Motor neuron (in vitro differentiated cells): ENCODE results near the gene MROH9. TPM values are rescaled to one million over a fixed set of nuclear protein-coding genes. Genes with fewer than 3 reads are reported as not detected.
"Not testable (repeated sequence)": the region's sequence is repeated elsewhere in the genome, so short reads cannot be mapped to it uniquely, and the experiment has no call there.

Experiments
- ATAC-seq, 8 experiments: fragments of 200-7000 bp; cut with Tn5 transposase; replicated peaks in 6 of 8; 2 replicates each; pipeline ENCODE4 v1.8.0; 2021; ENCODE audit warnings: mild to moderate bottlenecking in 8 of 8, moderate library complexity in 8 of 8
- H3K27ac ChIP-seq, 2 donors: fragments of 250-450 bp; sonication (Bioruptor Pico); 2 replicates each; pipeline ENCODE4 v1.9.0; 2021; ENCODE audit warnings: antibody characterized with exemption in 2 of 2, mild to moderate bottlenecking in 2 of 2, moderate library complexity in 1 of 2
- H3K4me1 ChIP-seq, 2 donors: fragments of 250-450 bp; sonication (Bioruptor Pico); replicated peaks in 1 of 2; 2 replicates each; pipeline ENCODE4 v1.6.1; 2021; ENCODE audit warnings: antibody characterized with exemption in 2 of 2, mild to moderate bottlenecking in 2 of 2, moderate library complexity in 1 of 2
- H3K4me3 ChIP-seq, 5 donors: fragments of 250-450 bp; sonication (Bioruptor Pico); 2 replicates each; pipeline ENCODE4 v1.9.0; 2021; ENCODE audit warnings: antibody characterized with exemption in 5 of 5, mild to moderate bottlenecking in 5 of 5, moderate library complexity in 4 of 5
- WGBS, 10 experiments: fragments of 450-650 bp; shearing (Covaris generic); methylation state at CpG; one replicate each; pipeline ENCODE4 v1.0.0; 2022; 5-methylcytosine and 5-hydroxymethylcytosine counted together
- in situ Hi-C, 9 experiments: fragments of 400-800 bp; cut with MboI; loops; one replicate each; pipeline ENCODE4 v1.15.0; 2021; ENCODE audit warnings: low sequenced_read_pairs in 9 of 9, low pct_unique_long_range_greater_than_20kb in 2 of 9; ENCODE audit not compliant: unreplicated experiment in 9 of 9
- total RNA-seq, 8 experiments: library from RNA; unstranded; fragments of 300-600 nt; gene quantifications; 2 replicates each; pipeline versions ENCODE4 v1.2.3 to v1.2.4, GENCODE V29; 2022

The MROH9 gene, protein sequence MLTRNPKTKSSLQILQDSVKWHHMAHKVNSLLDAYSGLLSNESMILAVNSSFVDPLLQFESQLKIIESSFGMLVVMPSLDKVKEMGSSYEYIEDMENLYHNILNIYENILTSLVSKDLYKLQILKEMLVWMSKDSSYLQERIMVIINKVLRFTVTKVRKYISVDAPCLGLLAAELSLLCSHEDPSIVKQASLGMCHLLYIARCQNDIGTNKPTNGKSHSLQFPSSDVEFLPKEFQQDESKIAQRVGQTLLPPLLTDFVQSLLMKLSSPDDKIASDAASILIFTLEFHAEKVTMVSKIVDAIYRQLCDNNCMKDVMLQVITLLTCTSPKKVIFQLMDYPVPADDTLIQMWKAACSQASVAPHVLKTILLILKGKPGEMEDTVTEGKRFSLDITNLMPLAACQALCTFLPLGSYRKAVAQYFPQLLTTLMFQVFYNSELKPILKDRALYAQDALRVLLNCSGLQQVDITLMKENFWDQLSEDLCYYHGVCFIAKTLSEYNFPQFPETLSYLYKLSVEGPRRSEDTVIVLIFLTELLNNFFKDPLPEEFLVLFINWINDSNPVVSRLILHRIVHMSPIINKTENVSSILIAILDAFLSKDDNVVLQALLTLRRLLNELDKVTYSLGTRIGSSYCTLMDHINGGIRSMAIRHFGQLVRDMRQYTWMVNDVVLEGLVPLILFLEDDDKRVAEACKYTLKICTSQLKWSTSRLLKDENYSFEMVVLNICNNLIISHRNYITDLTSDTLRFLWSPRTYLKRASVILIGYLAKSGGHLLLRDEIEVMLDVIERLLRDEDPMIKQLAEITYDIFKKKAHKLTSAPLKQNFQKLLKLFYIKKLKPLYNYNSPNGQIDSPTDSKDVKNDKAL
- under 1 TPM in 3 of 8 experiments, not detected in 5; 0.19 to 0.54 (median 0.29) TPM for total RNA-seq

GRCh38 chr1:170935231-170935630, at the start of gene MROH9:
Gene MROH9 (plus strand): TSS chr1:170935534. CDS start chr1:170945557, 10,023 bp downstream.
- H3K27ac ChIP-seq: no peak within 1 kb of the TSS
- H3K4me1 ChIP-seq: no peaks in the 10 kb centered on the region
- 64 to 100% (median 84%) methylated on average over 1 to 2 of the region's 2 CpGs for WGBS, 10 experiments
- in situ Hi-C loops: no loop called here
- H3K4me3 ChIP-seq: no peak within 1 kb of the TSS
- no peak for ATAC-seq

DNA sequence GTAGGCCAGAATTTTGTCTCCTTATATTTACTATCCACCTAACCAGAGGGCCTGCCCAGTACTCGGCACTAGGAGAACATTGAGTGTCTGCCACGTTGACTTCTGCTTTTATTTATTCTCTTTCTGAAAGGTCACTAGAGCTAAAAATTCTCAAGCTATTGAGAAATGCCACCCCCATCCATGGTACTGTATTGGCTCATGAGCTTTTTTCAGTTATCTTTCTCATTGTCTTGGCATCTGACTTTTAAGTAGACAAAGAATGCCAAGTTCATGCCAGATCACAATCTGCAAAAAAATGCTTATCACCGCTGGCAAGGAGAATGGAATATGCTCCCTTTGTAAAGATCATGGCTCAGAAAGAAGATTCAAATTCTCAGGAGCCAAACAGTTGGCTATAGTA, 49.8 kb upstream of the MROH9 start:
- ATAC-seq: no peak
- 17 to 94% (median 82%) methylated on average over 1 to 3 of the region's 3 CpGs; no CpG with 5 or more reads in 3 of the 10 experiments for WGBS, 10 experiments
- in situ Hi-C loops: loop anchor here in 2 of 9 experiments (25.0 kb wide), 1 partner anchor 198 kb away; no protein-coding TSS in a partner anchor
- H3K27ac ChIP-seq: no peak overlapping the region
- no peak overlapping the region for H3K4me3 ChIP-seq
- H3K4me1 ChIP-seq: no peaks in the 10 kb centered on the region

DNA sequence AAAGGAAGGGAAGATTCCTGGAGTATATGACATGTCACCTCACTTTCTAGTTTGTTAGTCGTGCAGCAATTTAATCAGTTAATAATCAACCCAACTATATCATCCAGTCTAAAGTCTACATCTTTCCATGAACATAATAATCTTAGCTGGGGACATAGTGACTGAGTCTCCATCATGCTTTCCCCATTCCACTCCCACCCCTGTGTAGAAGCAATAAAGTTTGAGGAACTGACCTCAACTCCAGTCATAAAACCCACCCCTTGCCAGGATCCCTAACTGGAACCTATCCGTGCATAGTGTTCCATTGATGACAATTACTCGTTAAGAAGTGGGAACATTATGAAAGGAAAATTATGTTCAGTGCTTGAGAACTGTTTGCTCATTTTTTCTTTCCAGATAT, 48.9 kb upstream of the MROH9 start:
- Histone ChIP-seq H3K4me3 (no peak overlapping the region), H3K27ac (no peak overlapping the region), H3K4me1 (no peaks in the 10 kb centered on the region)
- WGBS, 10 experiments: 0 to 93% (median 84%) methylated on average over 1 to 3 of the region's 3 CpGs; no CpG with 5 or more reads in 4 of the 10 experiments
- ATAC-seq: no peak
- in situ Hi-C loops: loop anchor here in 2 of 9 experiments (25.0 kb wide), 1 partner anchor 199 kb away; no protein-coding TSS in a partner anchor

DNA sequence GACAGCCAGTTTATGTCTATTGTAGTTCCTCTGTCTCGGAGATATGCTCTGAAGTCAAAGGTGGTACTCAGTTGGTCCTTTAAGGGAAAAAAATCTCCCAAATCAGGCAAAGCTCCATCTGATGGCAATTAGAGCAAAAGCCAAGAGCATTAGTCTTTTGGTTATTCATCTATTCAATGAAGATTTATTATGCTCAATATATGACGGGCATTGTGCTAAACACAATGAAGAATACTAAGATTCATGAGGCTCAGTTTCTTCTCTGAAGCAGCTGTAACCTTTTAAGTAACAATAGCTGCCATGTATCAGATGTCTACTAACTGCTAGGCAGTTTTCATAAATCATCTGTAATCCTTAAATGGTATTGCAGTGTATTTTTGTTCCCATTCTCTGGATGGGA, 47.6 kb upstream of the MROH9 start:
- in situ Hi-C loops: loop anchor here in 2 of 9 experiments (25.0 kb wide), 1 partner anchor 200 kb away; no protein-coding TSS in a partner anchor
- no peaks in the 10 kb centered on the region for H3K4me1 ChIP-seq
- 43 to 90% (median 73%) methylated on average over 1 to 2 of the region's 2 CpGs; no CpG with 5 or more reads in 3 of the 10 experiments for WGBS, 10 experiments
- ATAC-seq: no peak
- no peak overlapping the region for H3K4me3 ChIP-seq
- no peak overlapping the region for H3K27ac ChIP-seq

GRCh38 chr1:170891872-170892271, 43.5 kb upstream of the MROH9 start:
- no peak for ATAC-seq
- in situ Hi-C loops: loop anchor here in 2 of 9 experiments (25.0 kb wide), 1 partner anchor 205 kb away; no protein-coding TSS in a partner anchor
- Histone ChIP-seq H3K4me1 (no peaks in the 10 kb centered on the region), H3K27ac (no peak overlapping the region), H3K4me3 (no peak overlapping the region)
- WGBS, 10 experiments: 85 to 100% (median 94%) methylated on average over 1 to 3 of the region's 3 CpGs; no CpG with 5 or more reads in 6 of the 10 experiments

- no peak overlapping the region for H3K27ac ChIP-seq
- in situ Hi-C loops: loop anchor here in 2 of 9 experiments (25.0 kb wide), 1 partner anchor 206 kb away; no protein-coding TSS in a partner anchor
- WGBS, 10 experiments: 0 to 78% (median 40%) methylated on average over 1 to 2 of the region's 2 CpGs; no CpG with 5 or more reads in 3 of the 10 experiments
- H3K4me1 ChIP-seq: no peaks in the 10 kb centered on the region
- no peak overlapping the region for H3K4me3 ChIP-seq
- peak in 1 of 8 experiments; percentile 22 for ATAC-seq
Observed at GRCh38 chr1:170893655-170894297, 41.6 kb upstream of the MROH9 start.

DNA sequence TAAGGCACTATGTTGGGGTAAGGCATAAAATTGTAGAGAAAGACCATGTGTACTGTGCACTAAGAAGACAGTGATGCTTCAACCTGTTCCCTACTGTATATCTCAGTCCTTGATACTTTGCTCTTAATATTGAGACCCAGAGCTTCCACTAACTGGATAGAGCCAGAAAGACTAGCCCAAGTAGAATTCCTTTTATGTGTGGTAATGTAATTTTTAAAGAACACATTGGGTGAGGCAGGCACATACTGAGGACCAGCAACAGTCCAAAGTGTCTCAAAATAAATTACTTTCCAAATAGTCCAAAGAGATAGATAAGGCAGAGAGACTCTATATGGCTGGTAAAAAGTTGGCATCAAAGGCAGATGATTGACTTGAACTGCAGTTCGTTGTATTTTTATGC, 31.4 kb upstream of the MROH9 start:
- H3K4me3 ChIP-seq: no peak overlapping the region
- ATAC-seq: no peak
- no peaks in the 10 kb centered on the region for H3K4me1 ChIP-seq
- no peak overlapping the region for H3K27ac ChIP-seq
- in situ Hi-C loops: loop anchor here in 1 of 9 experiments (25.0 kb wide), 1 partner anchor 108 kb away; no protein-coding TSS in a partner anchor
- whole genome bisulfite sequencing, 10 experiments: 17 to 94% (median 78%) methylated on average over 1 of the region's 1 CpG; no CpG with 5 or more reads in 2 of the 10 experiments

GRCh38 chr1:170908942-170909341, 26.4 kb upstream of the MROH9 start:
- in situ Hi-C loops: loop anchor here in 1 of 9 experiments (25.0 kb wide), 1 partner anchor 103 kb away; no protein-coding TSS in a partner anchor
- 56 to 100% (median 80%) methylated on average over 1 of the region's 1 CpG; no CpG with 5 or more reads in 5 of the 10 experiments for WGBS, 10 experiments
- H3K4me3 ChIP-seq: no peak overlapping the region
- no peaks in the 10 kb centered on the region for H3K4me1 ChIP-seq
- H3K27ac ChIP-seq: no peak overlapping the region
- no peak for ATAC-seq

- Histone ChIP-seq H3K4me3 (no peak overlapping the region), H3K4me1 (no peaks in the 10 kb centered on the region), H3K27ac (no peak overlapping the region)
- in situ Hi-C loops: loop anchor here in 1 of 9 experiments (25.0 kb wide), 1 partner anchor 102 kb away; no protein-coding TSS in a partner anchor
- no peak for ATAC-seq
Observed at GRCh38 chr1:170910273-170910672, 25.1 kb upstream of the MROH9 start.

GRCh38 chr1:170917373-170917772, 18.0 kb upstream of the MROH9 start:
- no peak for ATAC-seq
- Histone ChIP-seq H3K27ac (no peak overlapping the region), H3K4me1 (no peaks in the 10 kb centered on the region), H3K4me3 (no peak overlapping the region)
- in situ Hi-C loops: loop anchor here in 1 of 9 experiments (25.0 kb wide), 1 partner anchor 95 kb away; no protein-coding TSS in a partner anchor
- 40 to 100% (median 66%) methylated on average over 1 to 3 of the region's 3 CpGs; no CpG with 5 or more reads in 4 of the 10 experiments for WGBS, 10 experiments

GRCh38 chr1:170924656-170925055, 10.7 kb upstream of the MROH9 start:
- in situ Hi-C loops: loop anchor here in 1 of 9 experiments (25.0 kb wide), 1 partner anchor 88 kb away; no protein-coding TSS in a partner anchor
- H3K4me1 ChIP-seq, H3K27ac ChIP-seq, ATAC-seq, H3K4me3 ChIP-seq: not testable (repeated sequence)
- WGBS, 10 experiments: 20 to 63% (median 50%) methylated on average over 1 of the region's 1 CpG; no CpG with 5 or more reads in 3 of the 10 experiments
